ENCODE measurements around the gene TXNDC15.

The TXNDC15 gene

GRCh38 chr5:134932508-134932907 is 58.3 kb downstream of the TXNDC15 start:
- no peak for DNase-seq

- DNase-seq: no peak
Measured at GRCh38 chr5:134934202-134934601, 60.0 kb downstream of the TXNDC15 start.

GRCh38 chr5:134935711-134936602 is 61.8 kb downstream of the TXNDC15 start:
- DNase-seq: no peak

- no peak for DNase-seq
Measured at GRCh38 chr5:134937526-134937925, 63.4 kb downstream of the TXNDC15 start.

- no peak for DNase-seq
Measured at GRCh38 chr5:134938030-134938429, 63.9 kb downstream of the TXNDC15 start.

GRCh38 chr5:134939500-134939899 is 65.3 kb downstream of the TXNDC15 start:
- DNase-seq: no peak

- DNase-seq: no peak
Measured at GRCh38 chr5:134943547-134943946, 69.4 kb downstream of the TXNDC15 start.

GRCh38 chr5:134944630-134945029 is 70.5 kb downstream of the TXNDC15 start:
- DNase-seq: no peak

- no peak for DNase-seq
Measured at GRCh38 chr5:134945041-134945440, 70.9 kb downstream of the TXNDC15 start.

GRCh38 chr5:134948911-134949310 is 74.7 kb downstream of the TXNDC15 start:
- no peak for DNase-seq

- no peak for DNase-seq
Measured at GRCh38 chr5:134949316-134949715, 75.1 kb downstream of the TXNDC15 start.

Data from activated T-cell treated with anti-CD3 and anti-CD28 coated beads, Interleukin-2, amount 50 U/mL, for 1 hour (primary cell).